Activated T-cell treated with anti-CD3 and anti-CD28 coated beads, Interleukin-2, amount 50 U/mL, for 1 hour (primary cell): ENCODE measurements around the gene BPI.
"Not testable (repeated sequence)": the region's sequence is repeated elsewhere in the genome, so short reads cannot be mapped to it uniquely, and the experiment has no call there.

Experiments used
- DNase-seq: peaks from one replicate; pipeline ENCODE4 v3.0.0-alpha.2; 2020

The BPI gene

GRCh38 chr20:38306379-38306778, 2.4 kb downstream of the BPI start:
- no peak for DNase-seq

- DNase-seq, result no peak
These were observed 3.6 kb downstream of the BPI start for GRCh38 chr20:38307371-38308046.

- DNase-seq, result no peak
These were observed 4.1 kb downstream of the BPI start for GRCh38 chr20:38308047-38308438.

- DNase-seq, result no peak
These were observed 4.5 kb downstream of the BPI start for GRCh38 chr20:38308447-38308846.

- no peak for DNase-seq
These were observed 7.1 kb downstream of the BPI start for GRCh38 chr20:38311091-38311490.

- no peak for DNase-seq
These were observed 7.5 kb downstream of the BPI start for GRCh38 chr20:38311491-38311890.

GRCh38 chr20:38313676-38314075, 9.7 kb downstream of the BPI start:
- DNase-seq, result no peak

GRCh38 chr20:38314350-38314749, 10.4 kb downstream of the BPI start:
- not testable (repeated sequence) for DNase-seq

- no peak for DNase-seq
These were observed 11.5 kb downstream of the BPI start for GRCh38 chr20:38315290-38315966.

GRCh38 chr20:38316341-38316740, 12.4 kb downstream of the BPI start:
- no peak for DNase-seq

- no peak for DNase-seq
These were observed 13.5 kb downstream of the BPI start for GRCh38 chr20:38317422-38317821.

GRCh38 chr20:38320221-38320620, 16.3 kb downstream of the BPI start:
- no peak for DNase-seq

GRCh38 chr20:38321959-38322598, 18.1 kb downstream of the BPI start:
- DNase-seq, result no peak

- DNase-seq, result no peak
These were observed 20.2 kb downstream of the BPI start for GRCh38 chr20:38324159-38324558.

- DNase-seq, result no peak
These were observed 21.2 kb downstream of the BPI start for GRCh38 chr20:38325167-38325566.

GRCh38 chr20:38325905-38326304, 21.9 kb downstream of the BPI start:
- DNase-seq, result no peak

- no peak for DNase-seq
These were observed 22.4 kb downstream of the BPI start for GRCh38 chr20:38326309-38326708.

- no peak for DNase-seq
These were observed 26.7 kb downstream of the BPI start for GRCh38 chr20:38330638-38331037.

- DNase-seq, result no peak
These were observed 27.3 kb downstream of the BPI start for GRCh38 chr20:38331245-38331644.

- DNase-seq, result no peak
These were observed 27.9 kb downstream of the BPI start for GRCh38 chr20:38331814-38332213.

GRCh38 chr20:38334016-38334415, 30.1 kb downstream of the BPI start:
- DNase-seq, result no peak

- DNase-seq, result no peak
These were observed 32.8 kb downstream of the BPI start for GRCh38 chr20:38336726-38337125.

- no peak for DNase-seq
These were observed 33.7 kb downstream of the BPI start for GRCh38 chr20:38337561-38338140.
